Stimulated activated CD8-positive, alpha-beta memory T cell treated with anti-CD3 and anti-CD28 coated beads, Interleukin-15, amount 100 ng/mL, for 24 hours (primary cell): ENCODE measurements around the gene ASTN2.
"Not testable (repeated sequence)": the region's sequence is repeated elsewhere in the genome, so short reads cannot be mapped to it uniquely, and the experiment has no call there.

Experiments
- DNase-seq: peaks from one replicate; pipeline ENCODE4 v3.0.0-alpha.2; 2020; ENCODE audit warnings: low read depth

The ASTN2 gene

DNA sequence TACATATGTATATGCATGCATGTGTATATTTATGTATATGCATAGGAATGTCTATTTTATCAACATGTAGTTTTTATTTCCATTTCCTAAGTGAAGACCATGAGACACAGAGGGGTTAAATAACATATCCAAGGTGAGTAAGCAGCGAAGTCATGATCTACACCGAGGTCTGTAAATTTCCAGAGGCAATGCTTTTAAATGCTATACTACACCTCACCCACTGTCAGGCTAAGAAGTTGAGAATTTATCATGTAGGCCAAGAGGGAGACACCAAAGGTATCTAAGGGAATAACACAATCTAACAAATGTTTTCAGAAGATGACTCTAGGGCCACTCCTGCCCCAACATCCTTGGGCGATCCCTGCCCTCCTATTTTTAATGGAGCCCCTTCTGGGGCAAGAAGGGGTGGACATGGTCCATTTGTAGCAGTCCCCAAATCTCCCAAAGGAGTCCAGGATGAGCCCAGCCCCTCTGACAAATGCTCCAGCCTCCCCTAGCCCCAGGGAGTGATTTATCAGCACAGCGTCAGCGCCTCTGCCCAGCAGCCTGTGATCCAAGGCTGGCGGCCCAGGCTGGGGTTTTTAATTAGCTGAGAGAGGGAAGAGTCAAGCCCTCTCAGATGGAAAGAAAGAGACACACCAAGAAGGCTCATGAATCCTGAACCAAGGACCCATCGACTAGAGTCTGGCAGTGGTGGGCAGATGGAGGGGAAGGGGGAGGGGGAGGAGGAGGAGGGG lies 339.9 kb downstream of the ASTN2 start:
- DNase-seq, result no peak

GRCh38 chr9:117074342-117074662 lies 340.6 kb downstream of the ASTN2 start:
- DNase-seq, result no peak

DNA sequence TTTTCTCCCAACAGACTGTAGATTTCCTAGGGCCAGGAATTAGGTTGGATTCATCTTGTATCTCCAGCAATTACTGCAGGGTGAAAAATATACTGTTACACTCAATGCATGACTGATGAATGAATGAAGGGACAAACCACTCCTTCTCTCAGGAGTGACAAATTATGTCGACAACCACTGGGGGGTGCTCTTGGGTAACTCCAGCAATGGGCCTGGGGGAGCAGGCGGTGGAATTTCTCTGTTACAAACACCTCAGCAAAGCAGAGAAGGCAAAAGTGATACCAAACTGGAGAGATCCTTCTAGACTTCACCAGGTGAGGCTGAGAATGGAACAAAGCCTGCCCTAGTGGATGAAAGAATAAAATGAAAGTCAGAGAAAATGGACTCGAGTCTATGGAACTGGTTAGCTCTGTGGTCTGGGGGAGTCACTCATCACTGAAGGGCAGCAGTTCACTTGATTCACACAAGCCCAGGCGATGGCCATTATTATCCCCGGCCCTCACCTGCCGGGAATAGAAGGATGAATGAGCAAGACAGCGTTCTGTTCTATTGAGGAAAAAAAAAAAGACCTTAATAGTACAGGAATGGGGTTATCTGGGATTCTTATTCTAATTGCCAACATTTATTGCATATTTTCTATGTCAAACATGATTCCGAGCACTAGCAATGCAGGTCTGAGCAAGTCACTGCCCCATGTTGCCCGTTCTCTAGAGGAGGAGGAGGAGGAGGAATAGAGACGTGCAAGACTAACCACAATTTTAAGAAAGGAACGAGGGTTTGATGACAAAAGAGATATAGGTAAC lies 341.1 kb downstream of the ASTN2 start:
- DNase-seq, result no peak

DNA sequence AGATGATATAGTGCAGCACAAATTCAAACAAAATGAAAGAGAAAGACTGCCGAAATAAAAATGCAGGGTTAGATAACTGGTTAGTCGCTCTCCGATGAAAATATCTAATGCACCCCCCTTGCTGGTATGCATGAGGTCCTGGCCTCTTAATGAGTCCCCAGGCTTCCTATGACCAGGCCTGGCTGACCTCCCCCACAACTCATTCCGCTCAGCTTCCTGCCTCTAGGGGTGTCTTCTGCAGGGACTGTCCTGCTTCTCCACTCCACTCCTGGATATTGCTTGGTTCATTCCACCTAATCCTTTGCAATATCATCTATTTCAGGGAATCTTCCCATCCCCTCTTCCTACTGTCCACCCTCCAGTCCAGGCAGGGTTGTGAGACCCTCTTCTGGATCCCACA lies 341.8 kb downstream of the ASTN2 start:
- DNase-seq, result no peak

DNA sequence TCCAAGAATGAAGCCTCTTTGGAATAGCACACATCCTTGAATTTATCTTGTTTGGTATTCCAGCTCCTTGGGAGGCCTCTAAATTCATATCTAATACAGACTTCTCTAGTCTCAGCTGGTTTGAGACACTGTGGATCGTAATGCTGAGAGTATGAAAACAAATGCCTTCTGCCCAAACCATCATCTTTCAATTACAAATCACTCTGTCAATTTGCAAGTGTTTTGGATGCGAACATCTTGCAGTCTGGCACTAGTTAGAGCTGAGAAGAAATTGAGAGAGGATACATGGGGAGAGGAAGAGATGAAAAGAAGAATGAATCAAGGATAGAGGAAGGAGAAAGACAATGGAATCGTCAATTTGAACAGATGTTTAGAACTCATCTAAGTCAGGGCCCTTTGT lies 342.6 kb downstream of the ASTN2 start:
- no peak for DNase-seq

- not testable (repeated sequence) for DNase-seq
Observed at GRCh38 chr9:117071673-117072207, 343.1 kb downstream of the ASTN2 start.

DNA sequence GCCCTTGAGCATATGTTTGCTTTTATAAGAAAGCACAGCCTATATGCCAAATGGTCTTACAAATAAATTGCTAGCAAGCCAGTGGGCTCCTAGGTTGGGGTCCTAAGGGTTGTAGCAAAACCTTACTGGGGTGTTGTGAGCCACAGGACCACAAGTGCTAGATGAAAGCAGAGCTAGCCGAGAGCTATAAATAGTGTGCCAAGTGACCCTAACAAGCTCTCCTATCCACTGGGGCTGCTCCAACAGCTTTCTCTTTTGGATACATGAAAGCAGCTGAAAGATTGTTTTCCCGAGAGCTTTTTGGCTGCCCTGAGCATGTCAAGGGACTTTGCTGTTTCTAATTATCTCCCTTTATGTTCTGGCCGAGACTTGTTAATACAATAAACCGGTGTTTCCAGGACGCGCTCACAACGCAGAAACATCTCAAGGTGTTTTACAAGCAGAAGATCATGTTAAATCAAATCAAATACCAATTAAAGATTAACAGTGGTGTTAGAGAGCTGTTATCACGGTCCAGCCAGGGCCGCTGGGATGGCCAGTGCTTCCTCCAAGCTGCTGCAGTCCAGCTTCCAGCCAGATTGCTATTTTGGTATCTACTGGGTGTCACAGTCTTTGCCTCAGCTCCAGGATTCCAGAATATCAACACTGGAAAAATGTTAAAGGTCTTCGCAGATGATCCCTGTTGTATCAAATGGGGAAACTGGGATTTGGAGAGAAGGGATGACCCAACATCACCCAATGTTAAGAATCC lies 351.0 kb downstream of the ASTN2 start:
- DNase-seq, result no peak

GRCh38 chr9:117060963-117061362 lies 353.9 kb downstream of the ASTN2 start:
- no peak for DNase-seq

DNA sequence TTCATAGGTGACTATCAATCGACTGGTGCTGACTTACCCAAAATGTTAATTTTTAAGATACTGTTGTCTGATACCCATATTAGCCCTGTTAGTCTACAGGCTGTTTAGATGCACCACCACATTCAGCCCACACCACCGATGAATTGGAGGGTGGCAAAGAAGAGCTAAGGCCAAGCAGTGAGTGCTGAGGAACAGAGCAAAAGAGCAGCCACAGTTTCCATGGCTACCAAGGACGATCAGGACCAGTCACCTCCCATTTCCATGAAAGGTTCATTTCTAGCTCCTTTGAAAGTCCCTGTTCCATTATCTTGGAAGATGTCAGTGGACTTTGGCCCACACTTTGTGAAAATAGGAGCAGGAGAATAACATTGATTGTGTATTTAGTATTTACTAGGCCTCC lies 364.9 kb downstream of the ASTN2 start:
- DNase-seq, result no peak

- no peak for DNase-seq
Observed at GRCh38 chr9:117046666-117047327, 368.1 kb downstream of the ASTN2 start.

GRCh38 chr9:117044241-117044640 lies 370.6 kb downstream of the ASTN2 start:
- no peak for DNase-seq

DNA sequence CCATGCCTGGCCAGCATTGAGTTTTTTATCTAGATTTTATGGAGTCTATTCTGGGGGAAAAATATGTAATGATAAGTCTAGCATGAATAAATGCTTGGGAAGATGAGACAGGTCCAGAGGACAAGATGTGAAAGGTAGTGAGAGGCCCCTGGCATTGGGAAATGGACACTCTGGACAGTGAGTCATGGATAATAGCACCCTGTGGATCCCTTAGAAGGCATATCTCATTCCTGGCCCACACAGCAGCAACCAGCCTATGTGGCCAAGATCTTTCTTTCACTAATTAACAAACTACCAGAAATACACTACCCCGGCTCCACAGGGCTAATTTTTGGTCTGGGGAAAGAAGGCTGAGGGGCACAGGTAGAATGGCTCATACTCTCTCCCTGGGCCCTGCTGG lies 371.7 kb downstream of the ASTN2 start:
- DNase-seq, result no peak

GRCh38 chr9:117035546-117035945 lies 379.3 kb downstream of the ASTN2 start:
- no peak for DNase-seq

- DNase-seq, result no peak
Observed at GRCh38 chr9:117034866-117035265, 380.0 kb downstream of the ASTN2 start.

DNA sequence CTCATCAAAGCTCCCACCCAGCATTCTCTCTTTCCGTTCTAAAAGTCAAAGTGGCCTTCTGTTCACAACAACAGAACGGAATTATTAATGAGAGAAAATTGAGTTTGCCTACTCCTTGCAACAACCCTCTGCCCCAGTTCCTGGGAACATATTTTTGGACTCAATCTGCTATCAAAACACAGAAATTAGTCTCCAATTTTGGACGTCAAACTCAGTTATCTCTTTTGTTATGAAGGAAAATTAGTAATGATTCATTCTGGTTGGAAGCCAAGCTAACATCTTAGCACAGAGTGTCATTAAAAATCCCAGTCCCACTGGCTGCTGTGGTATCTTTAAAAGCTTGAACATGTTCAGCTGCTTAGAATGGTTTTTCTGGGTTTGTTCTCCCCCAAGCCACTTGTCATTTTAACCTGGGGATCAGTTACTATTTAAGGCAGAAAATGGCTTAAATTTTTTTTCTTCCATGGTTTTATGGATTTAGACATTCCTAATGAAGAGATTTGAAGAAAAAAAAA lies 384.5 kb downstream of the ASTN2 start:
- no peak for DNase-seq

- DNase-seq, result no peak
Observed at GRCh38 chr9:117029341-117029740, 385.5 kb downstream of the ASTN2 start.

GRCh38 chr9:117028103-117028858 lies 386.6 kb downstream of the ASTN2 start:
- DNase-seq, result no peak

DNA sequence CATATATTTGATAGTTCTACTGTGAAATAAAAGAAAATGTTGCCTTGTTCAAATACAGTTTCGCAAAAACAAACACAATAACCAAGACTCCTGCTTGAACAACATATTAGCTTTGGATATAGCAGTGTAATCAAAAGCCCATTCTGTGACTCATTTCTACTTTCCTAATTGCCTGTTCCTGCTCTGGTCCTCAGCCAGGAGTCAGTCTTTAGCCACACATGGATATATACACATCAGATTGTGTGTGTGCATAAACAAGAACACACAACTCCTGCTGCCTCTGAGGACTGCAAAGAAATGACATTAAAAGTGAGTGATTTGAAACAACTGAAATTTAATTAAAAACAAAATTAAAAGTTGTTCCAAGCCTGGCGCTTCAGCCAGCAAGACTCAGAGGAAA lies 393.0 kb downstream of the ASTN2 start:
- DNase-seq, result no peak

DNA sequence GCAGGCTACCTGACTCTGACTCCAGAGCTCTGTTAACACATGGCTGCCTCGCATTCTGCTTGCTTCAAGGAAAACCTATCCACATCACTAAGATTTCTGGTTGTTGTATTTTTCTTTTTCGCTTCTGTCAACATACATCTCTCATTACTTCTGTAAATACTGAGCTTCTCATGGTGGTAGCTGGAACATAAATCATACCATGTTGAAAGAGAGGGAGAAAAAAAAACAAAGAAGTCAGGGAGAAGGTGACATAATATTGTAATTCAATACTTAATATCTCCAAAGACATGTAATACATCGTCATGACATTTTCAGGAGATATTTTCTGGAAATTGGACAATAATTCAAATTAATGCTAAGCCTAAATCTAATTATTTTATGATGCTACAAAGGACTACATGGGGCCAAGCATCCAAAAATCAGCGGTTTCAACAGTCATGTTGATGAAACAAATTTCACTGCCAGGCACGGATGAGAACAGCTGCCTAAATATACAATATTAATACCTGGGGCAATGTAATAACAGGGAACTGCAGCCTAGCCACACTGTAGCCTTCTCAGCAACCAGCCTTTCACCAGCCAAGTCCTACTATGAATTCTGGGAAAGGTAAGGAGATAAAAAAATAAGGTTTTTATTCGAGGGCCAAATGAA lies 395.8 kb downstream of the ASTN2 start:
- no peak for DNase-seq

DNA sequence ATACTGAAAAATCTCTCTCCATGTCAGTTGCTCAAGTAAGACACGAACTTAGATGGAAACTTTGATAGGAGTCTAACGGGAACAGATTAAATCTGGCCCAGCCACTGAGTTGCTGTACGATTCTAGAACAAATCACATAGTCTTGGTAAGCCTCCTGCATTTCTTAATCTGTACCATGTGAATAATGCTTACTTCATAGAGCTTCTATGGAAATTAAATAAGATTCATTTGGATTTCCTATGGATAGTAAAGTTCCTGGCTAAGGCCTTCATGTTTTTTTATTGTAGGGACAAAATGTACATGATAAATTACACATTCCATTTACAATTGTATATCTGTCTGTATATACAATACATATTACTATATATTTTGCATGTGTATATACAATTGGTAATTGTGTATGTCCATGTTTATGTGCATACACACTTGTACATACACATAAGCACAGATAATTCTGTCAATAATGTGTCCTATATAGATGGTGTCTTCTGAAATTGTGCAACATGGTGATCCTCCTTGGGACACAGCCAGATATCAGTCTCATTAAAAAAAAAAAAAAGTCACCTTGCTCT lies 397.4 kb downstream of the ASTN2 start:
- DNase-seq, result no peak
